GM23338 (cell line): ENCODE results near the gene MAMDC2. TPM values are rescaled to one million over a fixed set of nuclear protein-coding genes. Genes with fewer than 3 reads are reported as not detected.

Source experiments
- ATAC-seq: fragments of 200-7000 bp; cut with Tn5 transposase; 3 replicates; pipeline ENCODE4 v1.9.1; 2020
- DNase-seq: peaks from one replicate; pipeline ENCODE4 v3.0.0-alpha.2; 2015; ENCODE audit warnings: low spot score
- H2AFZ ChIP-seq: fragments of 200-600 bp; sonication (generic); 2 replicates; pipeline ENCODE4 v1.8.0; 2016; ENCODE audit warnings: antibody characterized with exemption, mild to moderate bottlenecking, moderate library complexity
- H3F3A ChIP-seq: fragments of 200-600 bp; sonication (generic); replicated peaks from 2 replicates; pipeline ENCODE4 v1.8.0; 2017; ENCODE audit warnings: antibody characterized with exemption, mixed run types, low read depth
- H3K27ac ChIP-seq: fragments of 200-600 bp; sonication (generic); 2 replicates; pipeline ENCODE4 v1.6.1; 2016; ENCODE audit warnings: low read depth
- H3K27me3 ChIP-seq: fragments of 200-600 bp; sonication (generic); 2 replicates; pipeline ENCODE4 v1.8.0; 2016; ENCODE audit warnings: mild to moderate bottlenecking, mixed run types, moderate library complexity; ENCODE audit not compliant: insufficient read depth
- H3K36me3 ChIP-seq: fragments of 200-600 bp; sonication (generic); 2 replicates; pipeline ENCODE4 v1.8.0; 2016; ENCODE audit warnings: mild to moderate bottlenecking; ENCODE audit not compliant: insufficient read depth
- H3K4me1 ChIP-seq: fragments of 200-600 bp; sonication (generic); 2 replicates; pipeline ENCODE4 v1.8.0; 2016; ENCODE audit warnings: mild to moderate bottlenecking, moderate library complexity; ENCODE audit not compliant: insufficient read depth
- H3K4me2 ChIP-seq: fragments of 200-600 bp; sonication (generic); 2 replicates; pipeline ENCODE4 v1.7.1; 2017; ENCODE audit warnings: mixed run types
- H3K4me3 ChIP-seq: fragments of 200-600 bp; sonication (generic); 2 replicates; pipeline ENCODE4 v1.6.1; 2016; ENCODE audit warnings: mixed run types
- H3K79me2 ChIP-seq: fragments of 200-600 bp; sonication (generic); replicated peaks from 2 replicates; pipeline ENCODE4 v1.8.0; 2017; ENCODE audit warnings: mild to moderate bottlenecking; ENCODE audit not compliant: insufficient read depth
- H3K9me2 ChIP-seq: fragments of 200-600 bp; sonication (generic); 2 replicates; pipeline ENCODE4 v1.8.0; 2017; ENCODE audit not compliant: insufficient read depth
- H4K20me1 ChIP-seq: fragments of 200-600 bp; sonication (generic); replicated peaks from 2 replicates; pipeline ENCODE4 v1.8.0; 2017; ENCODE audit warnings: mild to moderate bottlenecking; ENCODE audit not compliant: insufficient read depth
- H3K27ac Mint-ChIP-seq: 2 replicates; pipeline ENCODE4 v1.8.0; 2020; ENCODE audit warnings: inconsistent platforms, mild to moderate bottlenecking, moderate library complexity, mixed read lengths
- H3K27me3 Mint-ChIP-seq: 3 replicates; pipeline ENCODE4 v1.8.0; 2022; ENCODE audit warnings: low read depth, mild to moderate bottlenecking, moderate library complexity, mixed read lengths, inconsistent platforms; ENCODE audit not compliant: insufficient read depth, poor library complexity
- H3K36me3 Mint-ChIP-seq: 3 replicates; pipeline ENCODE4 v1.8.0; 2021; ENCODE audit warnings: low read depth, mild to moderate bottlenecking, inconsistent platforms, moderate library complexity, mixed read lengths
- H3K4me1 Mint-ChIP-seq: 3 replicates; pipeline ENCODE4 v1.8.0; 2020; ENCODE audit warnings: mild to moderate bottlenecking, inconsistent platforms, mixed read lengths
- H3K4me3 Mint-ChIP-seq: 3 replicates; pipeline ENCODE4 v1.8.0; 2021; ENCODE audit warnings: moderate library complexity, mild to moderate bottlenecking, inconsistent platforms, mixed read lengths
- H3K9me3 Mint-ChIP-seq: 3 replicates; pipeline ENCODE4 v1.8.0; 2020; ENCODE audit warnings: moderate library complexity, mild to moderate bottlenecking, inconsistent platforms, mixed read lengths
- CREB1 ChIP-seq: fragments of 250-450 bp; sonication (Bioruptor Pico); IDR thresholded peaks from 2 replicates; pipeline ENCODE4 v1.5.0; 2020; ENCODE audit warnings: low read depth, mild to moderate bottlenecking, moderate library complexity
- CTCF ChIP-seq, 2 experiments: fragments of 200-600 bp in 1 of 2; sonication (generic) in 1 of 2; conservative IDR thresholded peaks; 2 replicates each; pipeline versions ENCODE4 v1.5.1 to v1.6.1; 2016 to 2017; ENCODE audit warnings: antibody characterized with exemption in 2 of 2, low read depth in 2 of 2, mild to moderate bottlenecking in 2 of 2, moderate library complexity in 1 of 2
- EZH2 ChIP-seq: fragments of 200-600 bp; sonication (generic); IDR thresholded peaks from one replicate; pipeline ENCODE4 v1.8.0; 2017; ENCODE audit warnings: antibody characterized with exemption, mild to moderate bottlenecking, low read depth; ENCODE audit not compliant: unreplicated experiment
- EZH2phosphoT487 ChIP-seq: fragments of 200-600 bp; sonication (generic); IDR thresholded peaks from one replicate; pipeline ENCODE4 v1.8.1; 2018; ENCODE audit warnings: antibody characterized with exemption; ENCODE audit not compliant: unreplicated experiment
- JUNB ChIP-seq: IDR thresholded peaks from one replicate; pipeline ENCODE4 v1.6.1; 2016; ENCODE audit warnings: antibody characterized with exemption; ENCODE audit not compliant: unreplicated experiment
- NANOG ChIP-seq: IDR thresholded peaks from 2 replicates; pipeline ENCODE4 v1.6.1; 2016; ENCODE audit warnings: antibody characterized with exemption, borderline replicate concordance
- POLR2AphosphoS5 ChIP-seq: IDR thresholded peaks from 2 replicates; pipeline ENCODE4 v1.6.1; 2016; ENCODE audit warnings: antibody characterized with exemption, low read depth
- REST ChIP-seq: IDR thresholded peaks from one replicate; pipeline ENCODE4 v1.6.1; 2018; ENCODE audit warnings: antibody characterized with exemption; ENCODE audit not compliant: unreplicated experiment
- STAT1 ChIP-seq: IDR thresholded peaks from one replicate; pipeline ENCODE4 v1.6.1; 2016; ENCODE audit warnings: antibody characterized with exemption; ENCODE audit not compliant: unreplicated experiment
- ZNF114 ChIP-seq: fragments of 250-450 bp; sonication (Bioruptor Pico); IDR thresholded peaks from 2 replicates; pipeline ENCODE4 v1.5.0; 2020; ENCODE audit warnings: mild to moderate bottlenecking, moderate library complexity
- ZNF331 ChIP-seq: fragments of 250-450 bp; sonication (Bioruptor Pico); IDR thresholded peaks from 2 replicates; pipeline ENCODE4 v1.5.0; 2020; ENCODE audit warnings: low read depth, mild to moderate bottlenecking, moderate library complexity
- ZNF462 ChIP-seq: fragments of 250-450 bp; sonication (Bioruptor Pico); IDR thresholded peaks from 2 replicates; pipeline ENCODE4 v1.5.0; 2020; ENCODE audit warnings: mild to moderate bottlenecking, moderate library complexity
- polyA plus RNA-seq: library from polyadenylated mRNA; unstranded; fragments of >200 nt; fragmentation: Nextera tagmentation; extraction: Ambion mirVana; gene quantifications from 2 replicates; pipeline ENCODE4 v1.2.1, GENCODE V29; 2016
- total RNA-seq: library from RNA; depleted of rRNA; stranded (reverse); fragments of >200 nt; shearing (Covaris generic); gene quantifications from 2 replicates; pipeline ENCODE4 v1.2.3, GENCODE V29; 2014
- TF ChIP-seq, protein P1 (sequence below): IDR thresholded peaks from 2 replicates; pipeline ENCODE4 v1.6.1; 2016; ENCODE audit warnings: antibody characterized with exemption

MAMDC2 gene
- total and polyA plus RNA-seq, 2 experiments from 2014 or later = 7.7 to 19.6 TPM

- H3K36me3 Mint-ChIP-seq = peaks cover 36% of the 10 kb centered on the region
- Histone ChIP-seq H3K4me1 (peaks cover 33% of the 10 kb centered on the region), H2AFZ (no peak overlapping the region), H3F3A (no peaks in the 10 kb centered on the region), H3K79me2 (peaks cover 56% of the 10 kb centered on the region), H3K27ac (no peak overlapping the region), H3K4me2 (peak overlapping the region; percentile 90), H3K4me3 (peak overlapping the region; percentile 95), H3K9me2 (no peaks in the 10 kb centered on the region), H4K20me1 (peaks cover 16% of the 10 kb centered on the region), H3K27me3 (no peaks in the 10 kb centered on the region), H3K36me3 (peaks cover 18% of the 10 kb centered on the region)
- H3K4me3 Mint-ChIP-seq = peak overlapping the region; percentile 89
- no peaks in the 10 kb centered on the region for H3K9me3 Mint-ChIP-seq
- peaks cover 44% of the 10 kb centered on the region for H3K4me1 Mint-ChIP-seq
- DNase-seq = no peak
- TF ChIP-seq, protein P1, sequence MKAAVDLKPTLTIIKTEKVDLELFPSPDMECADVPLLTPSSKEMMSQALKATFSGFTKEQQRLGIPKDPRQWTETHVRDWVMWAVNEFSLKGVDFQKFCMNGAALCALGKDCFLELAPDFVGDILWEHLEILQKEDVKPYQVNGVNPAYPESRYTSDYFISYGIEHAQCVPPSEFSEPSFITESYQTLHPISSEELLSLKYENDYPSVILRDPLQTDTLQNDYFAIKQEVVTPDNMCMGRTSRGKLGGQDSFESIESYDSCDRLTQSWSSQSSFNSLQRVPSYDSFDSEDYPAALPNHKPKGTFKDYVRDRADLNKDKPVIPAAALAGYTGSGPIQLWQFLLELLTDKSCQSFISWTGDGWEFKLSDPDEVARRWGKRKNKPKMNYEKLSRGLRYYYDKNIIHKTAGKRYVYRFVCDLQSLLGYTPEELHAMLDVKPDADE = no peak
- TF ChIP-seq POLR2AphosphoS5 = no peak
- TF ChIP-seq CREB1 (CRISPR knock-in tag) = no peak
- TF ChIP-seq NANOG = no peak
- TF ChIP-seq STAT1 = no peak
- TF ChIP-seq ZNF114 (CRISPR knock-in tag) = no peak
- TF ChIP-seq EZH2phosphoT487 = no peak
- no peak for TF ChIP-seq ZNF462 (CRISPR knock-in tag)
- no peak for TF ChIP-seq ZNF331 (CRISPR knock-in tag)
- no peak for TF ChIP-seq JUNB
- TF ChIP-seq CTCF (conservative IDR thresholded peaks at IDR 0.05; ENCODE audit: low read depth in 2 of 2) = no peak
- no peak for TF ChIP-seq EZH2
- TF ChIP-seq REST = no peak
- no peak for ATAC-seq
- H3K27ac Mint-ChIP-seq = no peak overlapping the region
- H3K27me3 Mint-ChIP-seq = no peaks in the 10 kb centered on the region
Measured at GRCh38 chr9:70260606-70261005, 217.0 kb downstream of the MAMDC2 start.
